AG09319 (cell line): ENCODE measurements around the gene SNX25.

Experiments
- DNase-seq: peaks from one replicate; pipeline ENCODE4 v3.0.0-alpha.2; 2010; ENCODE audit warnings: low read depth; ENCODE audit errors: extremely low read depth
- CTCF ChIP-seq: IDR thresholded peaks from 2 replicates; pipeline ENCODE4 v1.5.1; 2011; ENCODE audit warnings: low read depth, mild to moderate bottlenecking, inconsistent platforms, low read length, moderate library complexity

The SNX25 gene

GRCh38 chr4:185255868-185256267, 46.5 kb downstream of the SNX25 start:
- no peak for TF ChIP-seq CTCF
- DNase-seq, result no peak

- no peak for TF ChIP-seq CTCF
- no peak for DNase-seq
Observed at GRCh38 chr4:185256446-185256845, 47.0 kb downstream of the SNX25 start.

- no peak for TF ChIP-seq CTCF
- no peak for DNase-seq
Observed at GRCh38 chr4:185257086-185257485, 47.7 kb downstream of the SNX25 start.

- no peak for DNase-seq
- no peak for TF ChIP-seq CTCF
Observed at GRCh38 chr4:185257694-185258093, 48.3 kb downstream of the SNX25 start.

- DNase-seq, result peak; percentile 37
Observed at GRCh38 chr4:185258741-185259140, 49.3 kb downstream of the SNX25 start.

- DNase-seq, result no peak
- TF ChIP-seq CTCF, result no peak
Observed at GRCh38 chr4:185259719-185260118, 50.3 kb downstream of the SNX25 start.

GRCh38 chr4:185261946-185262345, 52.5 kb downstream of the SNX25 start:
- no peak for TF ChIP-seq CTCF
- no peak for DNase-seq

GRCh38 chr4:185263419-185263818, 54.0 kb downstream of the SNX25 start:
- no peak for TF ChIP-seq CTCF
- DNase-seq, result no peak
